Measurements from ENCODE around the gene MAPKAP1.
"Not testable (repeated sequence)": the region's sequence is repeated elsewhere in the genome, so short reads cannot be mapped to it uniquely, and the experiment has no call there.

MAPKAP1 gene

GRCh38 chr9:125732562-125732961 is 25.6 kb upstream of the MAPKAP1 start:
- no peak for DNase-seq (ENCODE audit: low read depth in 3 of 3, low spot score in 1 of 3)

GRCh38 chr9:125730168-125730567 is 23.2 kb upstream of the MAPKAP1 start:
- DNase-seq (ENCODE audit: low read depth in 3 of 3, low spot score in 1 of 3) = no peak

GRCh38 chr9:125726456-125727132 is 19.6 kb upstream of the MAPKAP1 start:
- DNase-seq (ENCODE audit: low read depth in 3 of 3, low spot score in 1 of 3) = no peak

- DNase-seq (ENCODE audit: low read depth in 3 of 3, low spot score in 1 of 3) = no peak
These were observed 430 bp upstream of the MAPKAP1 start for GRCh38 chr9:125707472-125707804.

- DNase-seq (ENCODE audit: low read depth in 3 of 3, low spot score in 1 of 3) = no peak
These were observed 1.1 kb downstream of the MAPKAP1 start for GRCh38 chr9:125705893-125706292.

- no peak for DNase-seq (ENCODE audit: low read depth in 3 of 3, low spot score in 1 of 3)
These were observed 3.3 kb downstream of the MAPKAP1 start for GRCh38 chr9:125703662-125704061.

GRCh38 chr9:125701351-125701750 is 5.7 kb downstream of the MAPKAP1 start:
- no peak for DNase-seq (ENCODE audit: low read depth in 3 of 3, low spot score in 1 of 3)

GRCh38 chr9:125700791-125701190 is 6.2 kb downstream of the MAPKAP1 start:
- no peak for DNase-seq (ENCODE audit: low read depth in 3 of 3, low spot score in 1 of 3)

GRCh38 chr9:125699870-125700269 is 7.1 kb downstream of the MAPKAP1 start:
- DNase-seq (ENCODE audit: low read depth in 3 of 3, low spot score in 1 of 3) = no peak

GRCh38 chr9:125696106-125696647 is 10.8 kb downstream of the MAPKAP1 start:
- DNase-seq (ENCODE audit: low read depth in 3 of 3, low spot score in 1 of 3) = no peak

GRCh38 chr9:125695548-125695947 is 11.5 kb downstream of the MAPKAP1 start:
- not testable (repeated sequence) for DNase-seq (ENCODE audit: low read depth in 3 of 3, low spot score in 1 of 3)

GRCh38 chr9:125694478-125694877 is 12.5 kb downstream of the MAPKAP1 start:
- no peak for DNase-seq (ENCODE audit: low read depth in 3 of 3, low spot score in 1 of 3)

GRCh38 chr9:125693492-125693891 is 13.5 kb downstream of the MAPKAP1 start:
- not testable (repeated sequence) for DNase-seq (ENCODE audit: low read depth in 3 of 3, low spot score in 1 of 3)

GRCh38 chr9:125691869-125692268 is 15.1 kb downstream of the MAPKAP1 start:
- no peak for DNase-seq (ENCODE audit: low read depth in 3 of 3, low spot score in 1 of 3)

GRCh38 chr9:125690679-125691078 is 16.3 kb downstream of the MAPKAP1 start:
- DNase-seq (ENCODE audit: low read depth in 3 of 3, low spot score in 1 of 3) = no peak

- no peak for DNase-seq (ENCODE audit: low read depth in 3 of 3, low spot score in 1 of 3)
These were observed 19.7 kb downstream of the MAPKAP1 start for GRCh38 chr9:125687163-125687863.

- DNase-seq (ENCODE audit: low read depth in 3 of 3, low spot score in 1 of 3) = no peak
These were observed 21.8 kb downstream of the MAPKAP1 start for GRCh38 chr9:125685167-125685566.

GRCh38 chr9:125683486-125683885 is 23.5 kb downstream of the MAPKAP1 start:
- no peak for DNase-seq (ENCODE audit: low read depth in 3 of 3, low spot score in 1 of 3)

GRCh38 chr9:125682340-125682739 is 24.7 kb downstream of the MAPKAP1 start:
- DNase-seq (ENCODE audit: low read depth in 3 of 3, low spot score in 1 of 3) = no peak

GRCh38 chr9:125681657-125682056 is 25.4 kb downstream of the MAPKAP1 start:
- DNase-seq (ENCODE audit: low read depth in 3 of 3, low spot score in 1 of 3) = no peak

- no peak for DNase-seq (ENCODE audit: low read depth in 3 of 3, low spot score in 1 of 3)
These were observed 25.9 kb downstream of the MAPKAP1 start for GRCh38 chr9:125681086-125681622.

- no peak for DNase-seq (ENCODE audit: low read depth in 3 of 3, low spot score in 1 of 3)
These were observed 26.6 kb downstream of the MAPKAP1 start for GRCh38 chr9:125680445-125680844.
